GM18867 (cell line): Measurements from ENCODE around the gene WDFY2.
"Not testable (repeated sequence)": the region's sequence is repeated elsewhere in the genome, so short reads cannot be mapped to it uniquely, and the experiment has no call there.

Experiments
- ATAC-seq: cut with Tn5 transposase; IDR thresholded peaks from one replicate; pipeline ENCODE4 v1.9.1; 2021; ENCODE audit warnings: mild to moderate bottlenecking, moderate library complexity; ENCODE audit not compliant: unreplicated experiment

The WDFY2 gene

GRCh38 chr13:51629491-51630287, 45.4 kb downstream of the WDFY2 start:
- no peak for ATAC-seq

GRCh38 chr13:51630288-51630615, 46.0 kb downstream of the WDFY2 start:
- no peak for ATAC-seq

- ATAC-seq: no peak
These were observed 48.5 kb downstream of the WDFY2 start for GRCh38 chr13:51632591-51633362.

- no peak for ATAC-seq
These were observed 51.0 kb downstream of the WDFY2 start for GRCh38 chr13:51635137-51635878.

DNA sequence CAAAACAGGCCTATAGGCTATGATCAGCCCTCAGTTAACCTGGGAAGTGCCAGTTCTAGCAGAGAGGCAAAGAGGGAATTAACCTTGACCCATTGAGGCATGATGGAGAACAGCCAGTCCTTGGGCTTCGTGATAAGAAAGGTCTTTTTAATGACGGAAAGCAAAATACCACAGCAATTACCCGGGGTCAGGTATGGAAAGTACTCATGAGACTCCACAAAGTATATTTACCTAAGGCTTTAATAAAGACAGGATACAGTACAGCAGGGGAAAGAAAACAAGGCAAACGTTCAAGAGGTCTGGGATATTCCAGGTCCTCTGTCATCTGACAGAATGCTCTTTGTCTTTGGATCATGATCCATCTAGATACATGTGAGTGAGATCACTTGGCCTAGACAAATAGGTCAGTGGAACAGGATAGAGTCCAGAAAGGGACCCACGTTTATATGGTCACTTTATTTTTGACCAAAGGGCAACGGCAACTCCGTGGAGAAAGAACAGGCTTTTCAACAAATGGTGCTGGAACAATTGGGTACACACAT, 52.2 kb downstream of the WDFY2 start:
- no peak for ATAC-seq

GRCh38 chr13:51637852-51638215, 53.6 kb downstream of the WDFY2 start:
- ATAC-seq: no peak

DNA sequence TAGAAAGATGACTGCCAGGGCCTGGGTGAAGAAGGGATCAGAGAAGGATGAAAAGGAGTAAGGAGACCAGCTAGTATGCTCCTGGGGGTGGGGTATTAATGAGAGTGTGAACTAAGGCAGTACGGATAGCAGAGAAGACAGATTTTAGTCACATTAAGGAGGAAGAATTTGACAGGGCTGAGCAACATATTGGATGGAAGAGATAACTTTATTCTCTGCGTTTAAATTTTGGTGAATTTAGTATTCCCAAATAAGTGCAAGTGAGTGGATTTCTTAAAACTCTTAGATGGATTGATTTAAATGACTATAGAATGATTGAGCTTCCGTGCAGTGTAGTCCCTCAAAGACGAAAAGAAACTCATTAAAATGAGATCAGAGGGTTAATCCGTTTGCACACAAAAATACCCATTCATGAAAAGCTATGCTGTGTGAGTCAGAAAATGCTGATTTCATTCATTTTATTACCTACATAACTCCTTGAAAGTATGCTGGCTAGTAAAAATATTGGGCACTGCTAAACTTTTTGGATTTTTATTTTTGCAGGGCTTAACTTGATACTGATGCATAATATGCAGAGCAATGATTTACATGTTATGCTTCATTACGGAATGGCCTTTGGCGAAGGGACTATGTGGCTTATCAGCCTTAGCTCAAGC, 54.1 kb downstream of the WDFY2 start:
- no peak for ATAC-seq

- no peak for ATAC-seq
These were observed 54.9 kb downstream of the WDFY2 start for GRCh38 chr13:51639171-51639570.

GRCh38 chr13:51640696-51641095, 56.4 kb downstream of the WDFY2 start:
- not testable (repeated sequence) for ATAC-seq

DNA sequence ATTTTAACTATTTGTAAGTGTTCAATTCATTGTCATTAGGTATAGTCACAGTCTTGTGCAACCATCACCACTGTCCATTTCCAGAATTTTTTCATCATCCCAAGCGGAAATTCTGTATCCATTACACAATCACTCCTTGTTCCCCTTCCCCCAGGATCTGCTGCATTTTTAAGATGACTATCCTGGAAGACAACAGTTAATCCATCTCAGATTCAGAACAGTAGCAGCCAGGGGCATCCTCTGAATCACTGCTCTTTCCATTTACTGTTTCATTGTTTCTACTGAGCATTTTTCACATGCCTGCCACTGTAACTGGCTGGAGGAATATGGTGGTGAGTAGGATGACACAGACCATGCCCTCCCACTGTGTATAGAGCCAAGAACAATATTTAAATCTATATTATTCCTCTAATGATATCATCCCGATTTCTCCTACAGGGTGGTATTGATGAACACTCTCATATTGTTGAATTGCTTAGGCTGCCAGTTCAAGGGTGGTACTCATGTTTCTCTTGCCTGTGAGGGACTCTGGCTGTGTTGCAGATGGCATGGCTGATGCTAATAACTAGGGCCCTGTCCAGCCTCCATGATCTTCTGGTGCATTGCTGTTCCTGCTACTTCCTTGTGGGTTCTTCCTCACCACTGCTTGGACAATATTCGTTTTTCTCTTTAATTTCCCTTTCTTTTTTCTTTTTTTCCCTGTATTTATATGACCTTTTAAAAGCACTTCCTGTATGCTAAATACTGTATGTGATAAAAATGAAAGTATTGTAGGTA, 59.0 kb downstream of the WDFY2 start:
- ATAC-seq: no peak

DNA sequence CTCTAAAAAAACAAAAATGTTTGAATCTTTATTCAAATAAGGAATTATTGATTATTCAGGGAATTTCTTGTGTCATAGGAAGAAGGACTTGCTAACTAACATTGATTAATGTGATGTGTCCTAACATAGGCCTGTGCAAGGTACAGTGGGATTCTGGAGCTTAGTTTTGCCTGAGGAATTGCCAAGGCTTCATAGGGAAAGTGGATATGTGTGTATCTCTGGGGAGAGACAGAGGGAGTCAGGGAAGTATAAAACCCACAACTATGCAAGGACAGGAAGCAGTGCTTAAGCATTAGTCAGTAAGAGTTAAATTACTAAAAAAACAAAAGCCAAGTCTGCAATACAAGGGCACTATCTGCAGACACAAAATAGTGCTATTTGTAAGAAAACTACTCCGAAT, 59.6 kb downstream of the WDFY2 start:
- ATAC-seq: no peak

- no peak for ATAC-seq
These were observed 60.4 kb downstream of the WDFY2 start for GRCh38 chr13:51644654-51645053.

GRCh38 chr13:51645154-51645650, 60.9 kb downstream of the WDFY2 start:
- no peak for ATAC-seq

DNA sequence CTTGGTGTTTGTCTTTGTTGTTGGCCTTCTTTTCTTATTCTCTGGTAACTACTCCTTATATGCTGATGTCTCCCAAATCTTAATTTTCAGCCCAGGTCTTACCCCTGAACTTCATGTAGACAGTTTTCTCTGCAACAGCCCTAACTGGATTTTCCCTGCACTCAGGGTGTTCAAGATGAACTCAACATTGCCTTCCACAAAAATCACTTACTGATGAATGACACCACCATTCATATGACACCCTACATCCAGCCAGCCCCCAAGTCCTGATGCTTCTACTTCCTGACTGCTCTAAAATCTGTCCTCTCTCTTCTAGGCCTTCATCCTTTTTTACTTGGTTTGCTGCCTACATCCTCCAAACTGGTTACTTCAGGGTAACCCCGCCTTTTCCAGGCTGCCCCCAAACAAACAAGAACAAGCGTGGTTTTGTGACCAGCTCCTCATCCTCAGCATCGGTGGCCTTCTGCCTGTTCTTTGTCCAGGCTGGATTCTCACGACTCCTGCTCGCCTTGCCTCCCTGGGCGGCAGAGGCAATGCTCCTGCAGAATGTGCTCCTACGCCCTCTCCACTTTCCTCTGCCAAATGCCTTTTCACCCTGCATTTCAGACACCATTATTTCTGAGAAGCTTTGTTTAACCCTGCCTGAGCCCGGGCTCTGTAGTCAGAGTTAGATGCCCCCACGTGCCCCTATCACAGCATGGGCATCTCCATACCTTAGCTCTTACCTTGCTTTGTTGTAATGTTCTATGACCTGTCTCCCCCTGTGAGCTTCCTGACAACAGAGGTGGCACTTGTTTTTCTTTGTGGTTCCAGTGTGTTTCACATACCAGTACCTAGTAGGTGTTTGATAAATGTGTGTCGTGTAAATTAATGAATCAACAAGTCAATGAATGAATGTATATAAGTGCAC, 61.8 kb downstream of the WDFY2 start:
- no peak for ATAC-seq

DNA sequence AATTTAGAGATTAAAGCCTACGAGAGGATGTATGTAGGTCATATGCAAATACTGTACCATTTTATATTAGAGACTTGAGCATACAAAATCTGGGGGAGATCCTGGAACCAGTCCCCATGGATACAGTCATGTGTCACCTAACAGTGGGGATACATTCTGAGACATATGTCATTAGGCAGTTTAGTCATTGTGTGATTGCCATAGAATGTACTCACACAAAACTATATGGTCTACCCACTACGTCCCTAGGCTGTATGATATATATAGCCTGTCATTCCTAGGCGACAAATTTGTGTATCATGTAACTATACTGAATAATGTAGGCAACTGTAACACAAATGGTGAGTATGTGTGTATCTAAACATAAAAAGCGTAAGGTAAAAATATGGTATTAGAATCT, 62.8 kb downstream of the WDFY2 start:
- ATAC-seq: no peak

GRCh38 chr13:51652193-51652592, 67.9 kb downstream of the WDFY2 start:
- ATAC-seq: not testable (repeated sequence)

DNA sequence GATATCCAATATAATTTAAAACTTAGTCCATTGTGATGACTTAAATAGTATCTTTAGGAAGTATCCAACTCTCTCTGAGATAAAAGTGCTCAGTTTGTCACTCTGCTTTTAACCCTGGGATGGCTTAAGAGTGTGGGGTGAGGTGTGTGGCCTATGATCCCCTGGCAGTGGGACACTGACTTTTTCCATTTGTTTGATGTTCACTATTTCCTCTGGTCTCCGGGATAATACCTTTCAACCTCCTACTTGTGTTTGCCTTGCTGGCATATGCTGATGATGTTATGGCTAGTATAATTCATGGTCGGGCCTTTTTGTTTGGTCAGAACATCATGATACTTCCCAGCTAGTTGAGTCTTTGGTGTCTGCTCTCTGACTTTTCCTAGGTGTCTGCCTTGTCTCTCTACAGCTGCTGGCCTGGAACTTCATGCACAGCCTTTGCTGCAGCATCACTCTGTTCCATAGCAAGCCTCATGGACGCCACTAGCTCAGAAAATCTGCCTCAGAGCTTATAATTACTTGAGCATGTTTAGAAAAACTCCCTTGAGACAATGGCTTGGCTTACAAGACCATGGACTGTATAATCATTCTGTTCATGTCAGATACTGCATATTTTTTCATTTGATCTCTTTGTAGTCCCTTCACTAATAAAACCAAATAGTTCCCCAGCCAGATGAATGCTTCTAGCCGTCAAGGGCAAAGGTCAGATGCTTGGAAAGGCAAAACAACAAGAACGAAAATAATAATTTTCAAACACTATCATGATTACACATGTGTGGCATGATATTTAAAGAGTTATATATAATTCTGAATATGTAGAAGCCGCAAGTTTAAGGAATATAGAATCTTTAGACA, 75.2 kb downstream of the WDFY2 start:
- ATAC-seq: no peak

- ATAC-seq: no peak
These were observed 76.6 kb downstream of the WDFY2 start for GRCh38 chr13:51660813-51661212.
